CD14-positive monocyte (primary cell): ENCODE results near the gene CCNY. TPM values are rescaled to one million over a fixed set of nuclear protein-coding genes. Genes with fewer than 3 reads are reported as not detected.

Source experiments
- DNase-seq, 3 donors: peaks; one replicate each; pipeline ENCODE4 v3.0.0-alpha.2; 2011 to 2022
- H2AFZ ChIP-seq: 2 replicates; pipeline ENCODE4 v1.6.0; 2012; ENCODE audit warnings: mild to moderate bottlenecking, low read depth, low read length, inconsistent platforms; ENCODE audit not compliant: insufficient read depth, poor library complexity, severe bottlenecking
- H3K27ac ChIP-seq, 2 donors: 1 replicate in 1 of 2; 2 replicates in 1 of 2; pipeline ENCODE4 v1.5.1; 2012 to 2013; ENCODE audit warnings: low read length in 2 of 2, control low read depth in 1 of 2, inconsistent platforms in 1 of 2, low read depth in 1 of 2, mild to moderate bottlenecking in 1 of 2
- H3K27me3 ChIP-seq, 2 donors: one replicate each; pipeline versions ENCODE4 v1.6.0 to v1.6.1; 2011 to 2013; ENCODE audit warnings: low read length in 2 of 2; ENCODE audit not compliant: control insufficient read depth in 2 of 2, insufficient read depth in 2 of 2
- H3K36me3 ChIP-seq, 2 donors: replicated peaks in 1 of 2; 1 replicate in 1 of 2; 2 replicates in 1 of 2; pipeline versions ENCODE4 v1.5.1 to v1.6.1; 2012 to 2013; ENCODE audit warnings: low read length in 2 of 2, control low read depth in 1 of 2, inconsistent platforms in 1 of 2, mild to moderate bottlenecking in 1 of 2; ENCODE audit not compliant: insufficient read depth in 2 of 2, control insufficient read depth in 1 of 2
- H3K4me1 ChIP-seq, 2 donors: 1 replicate in 1 of 2; 2 replicates in 1 of 2; pipeline versions ENCODE4 v1.5.1 to v1.6.1; 2012 to 2013; ENCODE audit warnings: low read length in 2 of 2, control low read depth in 1 of 2, inconsistent platforms in 1 of 2, mild to moderate bottlenecking in 1 of 2, moderate library complexity in 1 of 2; ENCODE audit not compliant: insufficient read depth in 2 of 2, control insufficient read depth in 1 of 2
- H3K4me2 ChIP-seq: replicated peaks from 2 replicates; pipeline ENCODE3; 2012; ENCODE audit warnings: low read length, moderate library complexity, mild to moderate bottlenecking; ENCODE audit not compliant: poor library complexity, severe bottlenecking; ENCODE audit errors: extremely low read depth
- H3K4me3 ChIP-seq, 3 experiments: fragments of 200-600 bp in 1 of 3; sonication (generic) in 1 of 3; replicated peaks in 1 of 3; 1 replicate in 2 of 3; 2 replicates in 1 of 3; pipeline ENCODE4 v1.5.1; 2011 to 2013; ENCODE audit warnings: low read length in 3 of 3, mild to moderate bottlenecking in 3 of 3, control low read depth in 2 of 3, low read depth in 2 of 3, inconsistent platforms in 1 of 3, moderate library complexity in 1 of 3
- H3K79me2 ChIP-seq: 2 replicates; pipeline ENCODE4 v1.6.0; 2012; ENCODE audit warnings: mild to moderate bottlenecking, control low read depth, inconsistent platforms, low read length, moderate library complexity; ENCODE audit not compliant: insufficient read depth
- H3K9ac ChIP-seq: 2 replicates; pipeline ENCODE4 v1.6.0; 2017; ENCODE audit warnings: low read length, mild to moderate bottlenecking; ENCODE audit not compliant: insufficient read depth, poor library complexity, severe bottlenecking
- H3K9me3 ChIP-seq, 2 donors: replicated peaks in 1 of 2; 1 replicate in 1 of 2; 2 replicates in 1 of 2; pipeline versions ENCODE4 v1.5.1 to v1.6.1; 2012 to 2013; ENCODE audit warnings: low read length in 2 of 2, control low read depth in 1 of 2; ENCODE audit not compliant: control insufficient read depth in 1 of 2, insufficient read depth in 1 of 2
- H4K20me1 ChIP-seq: 2 replicates; pipeline ENCODE4 v1.6.0; 2012; ENCODE audit warnings: mild to moderate bottlenecking, low read length, control low read depth, moderate library complexity; ENCODE audit not compliant: insufficient read depth
- H3K27ac Mint-ChIP-seq, 7 donors: one replicate each; pipeline ENCODE4 v1.8.0; 2020; ENCODE audit warnings: mild to moderate bottlenecking in 7 of 7, mixed read lengths in 7 of 7, moderate library complexity in 6 of 7, inconsistent platforms in 2 of 7
- H3K27me3 Mint-ChIP-seq, 3 donors: one replicate each; pipeline ENCODE4 v1.8.0; 2021 to 2022; ENCODE audit warnings: low read depth in 3 of 3, mild to moderate bottlenecking in 3 of 3, mixed read lengths in 3 of 3, moderate library complexity in 3 of 3, inconsistent platforms in 1 of 3
- H3K36me3 Mint-ChIP-seq, 2 donors: one replicate each; pipeline ENCODE4 v1.8.0; 2020; ENCODE audit warnings: mixed read lengths in 2 of 2, inconsistent platforms in 1 of 2, mild to moderate bottlenecking in 1 of 2
- H3K4me1 Mint-ChIP-seq: one replicate; pipeline ENCODE4 v1.8.0; 2020; ENCODE audit warnings: mild to moderate bottlenecking, mixed read lengths
- H3K4me3 Mint-ChIP-seq, 2 donors: one replicate each; pipeline ENCODE4 v1.8.0; 2020; ENCODE audit warnings: mild to moderate bottlenecking in 2 of 2, mixed read lengths in 2 of 2, moderate library complexity in 1 of 2
- H3K9me3 Mint-ChIP-seq, 7 donors: one replicate each; pipeline ENCODE4 v1.8.0; 2020 to 2022; ENCODE audit warnings: mixed read lengths in 7 of 7, mild to moderate bottlenecking in 6 of 7, moderate library complexity in 6 of 7, inconsistent platforms in 2 of 7
- WGBS: methylation state at CpG from one replicate; pipeline ENCODE4 v1.1.5; 2013; ENCODE audit warnings: missing lambda C conversion rate; ENCODE audit not compliant: insufficient coverage; 5-methylcytosine and 5-hydroxymethylcytosine counted together
- intact Hi-C, 2 donors: fragments of 100-400 bp; cut with micrococcal nuclease; formaldehyde crosslinking; loops; one replicate each; pipeline versions ENCODE4 v1.15.0 to v1.15.1; 2023
- polyA plus RNA-seq, 3 donors: library from polyadenylated mRNA; depleted of rRNA in 1 of 3; unstranded in 2 of 3; stranded (reverse) in 1 of 3; fragments of 300-500 nt in 2 of 3; fragments of >200 nt in 1 of 3; fragmentation: Illumina TruSeq in 2 of 3; gene quantifications; 1 replicate in 2 of 3; 2 replicates in 1 of 3; pipeline ENCODE4 v1.2.3, GENCODE V29; 2012 to 2021
- TF ChIP-seq, protein P1 (sequence below): fragments of 200-600 bp; IDR thresholded peaks from one replicate; pipeline ENCODE4 v1.8.0; 2022; ENCODE audit warnings: antibody characterized with exemption, mild to moderate bottlenecking

CCNY gene
- polyA plus RNA-seq, 3 donors, result 39.9 to 116 (median 64.8) TPM

DNA sequence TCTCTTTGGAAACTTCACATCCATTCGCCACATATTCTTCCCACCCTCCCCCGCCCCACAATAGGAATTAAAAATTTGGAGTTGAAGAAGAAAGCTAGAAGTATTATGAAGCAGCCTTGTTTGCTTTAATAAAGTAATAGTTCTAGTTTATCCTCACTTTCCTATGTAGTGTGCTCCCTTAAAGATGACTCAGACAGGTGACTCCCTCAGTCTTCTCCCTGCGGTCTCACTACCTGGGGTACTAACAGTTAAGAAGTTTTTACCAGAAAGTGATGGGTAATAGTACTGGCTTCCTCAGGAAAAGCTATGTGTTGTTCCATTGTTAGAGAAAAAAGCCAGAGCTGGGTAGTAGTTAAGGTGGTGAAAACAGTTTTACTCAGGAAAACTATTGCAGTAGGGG lies 58.6 kb downstream of the CCNY start:
- Histone ChIP-seq H4K20me1 (peaks cover 100% of the 10 kb centered on the region), H3K9ac (no peak overlapping the region), H3K27ac (no peak overlapping the region), H3K4me2 (no peak overlapping the region), H3K9me3 (peaks cover 10 to 14% of the 10 kb centered on the region in 2 donors), H3K4me1 (peaks cover 8 to 10% of the 10 kb centered on the region in 2 donors), H3K36me3 (no peaks in the 10 kb centered on the region), H3K4me3 (no peak overlapping the region), H3K27me3 (no peaks in the 10 kb centered on the region), H3K79me2 (peaks cover 100% of the 10 kb centered on the region), H2AFZ (no peak overlapping the region)
- WGBS, result no CpG with 5 or more reads among the region's 3 CpGs
- Mint-ChIP-seq H3K27me3 (no peaks in the 10 kb centered on the region), H3K27ac (peak overlapping the region in 1 of 7 donors; percentile 3), H3K9me3 (peaks cover 6 to 19% (median 13%) of the 10 kb centered on the region in 7 donors), H3K4me1 (peaks cover 63% of the 10 kb centered on the region), H3K4me3 (no peak overlapping the region), H3K36me3 (peaks cover 4 to 10% of the 10 kb centered on the region in 2 donors)
- no peak for DNase-seq
- TF ChIP-seq, protein P1, sequence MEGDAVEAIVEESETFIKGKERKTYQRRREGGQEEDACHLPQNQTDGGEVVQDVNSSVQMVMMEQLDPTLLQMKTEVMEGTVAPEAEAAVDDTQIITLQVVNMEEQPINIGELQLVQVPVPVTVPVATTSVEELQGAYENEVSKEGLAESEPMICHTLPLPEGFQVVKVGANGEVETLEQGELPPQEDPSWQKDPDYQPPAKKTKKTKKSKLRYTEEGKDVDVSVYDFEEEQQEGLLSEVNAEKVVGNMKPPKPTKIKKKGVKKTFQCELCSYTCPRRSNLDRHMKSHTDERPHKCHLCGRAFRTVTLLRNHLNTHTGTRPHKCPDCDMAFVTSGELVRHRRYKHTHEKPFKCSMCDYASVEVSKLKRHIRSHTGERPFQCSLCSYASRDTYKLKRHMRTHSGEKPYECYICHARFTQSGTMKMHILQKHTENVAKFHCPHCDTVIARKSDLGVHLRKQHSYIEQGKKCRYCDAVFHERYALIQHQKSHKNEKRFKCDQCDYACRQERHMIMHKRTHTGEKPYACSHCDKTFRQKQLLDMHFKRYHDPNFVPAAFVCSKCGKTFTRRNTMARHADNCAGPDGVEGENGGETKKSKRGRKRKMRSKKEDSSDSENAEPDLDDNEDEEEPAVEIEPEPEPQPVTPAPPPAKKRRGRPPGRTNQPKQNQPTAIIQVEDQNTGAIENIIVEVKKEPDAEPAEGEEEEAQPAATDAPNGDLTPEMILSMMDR, result no peak
- intact Hi-C loops, result no loop called here

DNA sequence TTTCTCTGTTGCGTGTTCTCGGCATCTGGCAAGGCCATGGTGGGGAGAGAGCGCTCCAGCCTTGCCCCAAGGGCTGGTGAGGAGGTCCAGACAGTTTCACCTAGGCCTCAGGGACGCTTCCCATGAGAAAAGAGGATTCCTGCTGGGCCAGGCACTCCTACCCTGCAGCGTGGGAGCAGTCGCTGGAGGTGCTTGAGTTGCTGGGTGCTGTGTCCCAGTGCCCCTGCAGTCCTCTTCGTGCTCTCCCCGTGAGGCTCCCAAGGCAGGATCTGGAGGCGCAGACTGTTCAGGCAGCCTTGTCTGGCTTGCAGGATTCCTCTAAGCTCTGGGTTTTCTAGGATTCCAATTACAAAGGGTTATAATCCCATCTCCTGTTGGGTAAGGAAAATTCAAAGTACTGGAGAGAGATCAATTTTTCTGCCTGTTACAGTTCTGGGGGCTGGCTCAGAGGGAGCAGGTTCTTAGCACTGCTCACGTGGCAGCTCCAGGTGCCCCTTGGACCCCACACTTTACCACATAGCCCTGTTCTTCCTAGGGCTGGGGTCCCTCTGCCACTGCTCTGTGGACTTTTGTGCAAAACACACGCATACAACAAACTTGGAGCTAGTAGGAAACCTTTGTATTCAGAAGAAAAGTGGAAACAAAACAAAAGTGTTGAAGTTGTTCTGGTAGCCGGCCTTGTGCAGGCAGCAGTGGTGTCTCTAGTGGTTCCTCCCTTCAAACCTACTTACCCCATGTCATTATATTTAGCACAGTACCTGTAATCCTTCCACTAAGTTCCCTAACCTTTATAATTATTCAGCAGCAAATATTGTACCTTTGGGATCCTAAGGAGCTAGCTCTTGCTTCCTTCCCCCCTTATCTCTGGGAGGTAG lies 60.5 kb downstream of the CCNY start:
- peaks cover 96% of the 10 kb centered on the region for H4K20me1 ChIP-seq
- H3K4me1 Mint-ChIP-seq, result peaks cover 49% of the 10 kb centered on the region
- H3K4me2 ChIP-seq, result no peak overlapping the region
- peaks cover 0 to 5% of the 10 kb centered on the region in 2 donors for H3K36me3 ChIP-seq
- H3K27me3 Mint-ChIP-seq, result no peaks in the 10 kb centered on the region
- H3K4me1 ChIP-seq, result peaks cover under 1 to 1% of the 10 kb centered on the region in 2 donors
- 93% methylated on average over 9 of the region's 12 CpGs for WGBS
- no peak overlapping the region for H3K27ac ChIP-seq
- H3K36me3 Mint-ChIP-seq, result peaks cover 2% of the 10 kb centered on the region in 2 donors
- no peak overlapping the region for H3K4me3 ChIP-seq
- no peak for DNase-seq
- H3K9ac ChIP-seq, result no peak overlapping the region
- H3K9me3 ChIP-seq, result no peaks in the 10 kb centered on the region
- H3K27ac Mint-ChIP-seq, result peak overlapping the region in 5 of 7 donors; percentile 14 to 54 (median 42)
- H2AFZ ChIP-seq, result no peak overlapping the region
- H3K4me3 Mint-ChIP-seq, result no peak overlapping the region
- no peaks in the 10 kb centered on the region for H3K27me3 ChIP-seq
- TF ChIP-seq, protein P1, result no peak
- intact Hi-C loops, result no loop called here
- peaks cover 98% of the 10 kb centered on the region for H3K79me2 ChIP-seq
- H3K9me3 Mint-ChIP-seq, result peaks cover 0 to 3% (median 0%) of the 10 kb centered on the region in 7 donors
